ENCODE measurements around the gene MUC13. TPM values are rescaled to one million over a fixed set of nuclear protein-coding genes. Genes with fewer than 3 reads are reported as not detected.

MUC13 gene, protein sequence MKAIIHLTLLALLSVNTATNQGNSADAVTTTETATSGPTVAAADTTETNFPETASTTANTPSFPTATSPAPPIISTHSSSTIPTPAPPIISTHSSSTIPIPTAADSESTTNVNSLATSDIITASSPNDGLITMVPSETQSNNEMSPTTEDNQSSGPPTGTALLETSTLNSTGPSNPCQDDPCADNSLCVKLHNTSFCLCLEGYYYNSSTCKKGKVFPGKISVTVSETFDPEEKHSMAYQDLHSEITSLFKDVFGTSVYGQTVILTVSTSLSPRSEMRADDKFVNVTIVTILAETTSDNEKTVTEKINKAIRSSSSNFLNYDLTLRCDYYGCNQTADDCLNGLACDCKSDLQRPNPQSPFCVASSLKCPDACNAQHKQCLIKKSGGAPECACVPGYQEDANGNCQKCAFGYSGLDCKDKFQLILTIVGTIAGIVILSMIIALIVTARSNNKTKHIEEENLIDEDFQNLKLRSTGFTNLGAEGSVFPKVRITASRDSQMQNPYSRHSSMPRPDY
- not detected in 2 replicates for total RNA-seq

DNA sequence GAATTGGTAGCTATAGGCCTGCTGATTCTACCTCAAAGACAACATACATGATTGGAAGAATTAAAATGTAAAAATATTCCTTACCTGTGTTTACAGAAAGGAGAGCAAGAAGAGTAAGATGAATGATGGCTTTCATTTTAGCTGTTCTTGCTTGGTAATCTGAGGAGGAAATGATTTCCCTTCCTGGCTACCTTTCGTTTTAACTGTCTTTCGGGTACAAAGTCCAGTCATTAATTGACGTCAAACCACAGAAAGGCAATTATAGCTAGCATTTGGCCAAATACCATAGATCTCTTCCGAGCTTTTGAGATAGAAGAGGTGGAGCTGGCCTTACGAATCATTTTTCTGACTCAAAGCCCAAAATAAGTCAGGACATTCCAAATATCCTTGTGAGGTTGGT is at the start of gene MUC13:
TSS of gene MUC13 (minus strand) at position 175 of the 400 bp plus-strand sequence. CDS start at position 136, 39 bp downstream.
- H3K4me1 ChIP-seq (ENCODE audit: insufficient read depth, low read length), result no peaks in the 10 kb centered on the region
- no peaks in the 10 kb centered on the region for H4K20me1 ChIP-seq (ENCODE audit: insufficient read depth, low read length)
- H3K4me2 ChIP-seq (ENCODE audit: insufficient read depth, low read length), result no peak within 1 kb of the TSS
- H3K79me2 ChIP-seq (ENCODE audit: insufficient read depth, low read length), result no peaks in the 10 kb centered on the region
- H3K27me3 ChIP-seq (ENCODE audit: insufficient read depth, low read length), result peaks cover under 1% of the 10 kb centered on the region
- no peak for DNase-seq (ENCODE audit: insufficient read length, low spot score, missing footprints)
- H3K4me3 ChIP-seq (ENCODE audit: insufficient read depth, low read length), result no peak within 1 kb of the TSS
- H2AFZ ChIP-seq (ENCODE audit: low read length), result peak within 1 kb of the TSS; percentile 14
- no peaks in the 10 kb centered on the region for H3K36me3 ChIP-seq (ENCODE audit: insufficient read depth, low read length)
- no peaks in the 10 kb centered on the region for H3K9me3 ChIP-seq (ENCODE audit: low read depth, low read length)
- TF ChIP-seq, protein P1, sequence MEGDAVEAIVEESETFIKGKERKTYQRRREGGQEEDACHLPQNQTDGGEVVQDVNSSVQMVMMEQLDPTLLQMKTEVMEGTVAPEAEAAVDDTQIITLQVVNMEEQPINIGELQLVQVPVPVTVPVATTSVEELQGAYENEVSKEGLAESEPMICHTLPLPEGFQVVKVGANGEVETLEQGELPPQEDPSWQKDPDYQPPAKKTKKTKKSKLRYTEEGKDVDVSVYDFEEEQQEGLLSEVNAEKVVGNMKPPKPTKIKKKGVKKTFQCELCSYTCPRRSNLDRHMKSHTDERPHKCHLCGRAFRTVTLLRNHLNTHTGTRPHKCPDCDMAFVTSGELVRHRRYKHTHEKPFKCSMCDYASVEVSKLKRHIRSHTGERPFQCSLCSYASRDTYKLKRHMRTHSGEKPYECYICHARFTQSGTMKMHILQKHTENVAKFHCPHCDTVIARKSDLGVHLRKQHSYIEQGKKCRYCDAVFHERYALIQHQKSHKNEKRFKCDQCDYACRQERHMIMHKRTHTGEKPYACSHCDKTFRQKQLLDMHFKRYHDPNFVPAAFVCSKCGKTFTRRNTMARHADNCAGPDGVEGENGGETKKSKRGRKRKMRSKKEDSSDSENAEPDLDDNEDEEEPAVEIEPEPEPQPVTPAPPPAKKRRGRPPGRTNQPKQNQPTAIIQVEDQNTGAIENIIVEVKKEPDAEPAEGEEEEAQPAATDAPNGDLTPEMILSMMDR (IDR thresholded peaks at IDR 0.05; ENCODE audit: extremely low read depth, low read depth, low read length), result no peak
- H3K27ac ChIP-seq (ENCODE audit: low read depth, low read length), result no peak within 1 kb of the TSS

DNA sequence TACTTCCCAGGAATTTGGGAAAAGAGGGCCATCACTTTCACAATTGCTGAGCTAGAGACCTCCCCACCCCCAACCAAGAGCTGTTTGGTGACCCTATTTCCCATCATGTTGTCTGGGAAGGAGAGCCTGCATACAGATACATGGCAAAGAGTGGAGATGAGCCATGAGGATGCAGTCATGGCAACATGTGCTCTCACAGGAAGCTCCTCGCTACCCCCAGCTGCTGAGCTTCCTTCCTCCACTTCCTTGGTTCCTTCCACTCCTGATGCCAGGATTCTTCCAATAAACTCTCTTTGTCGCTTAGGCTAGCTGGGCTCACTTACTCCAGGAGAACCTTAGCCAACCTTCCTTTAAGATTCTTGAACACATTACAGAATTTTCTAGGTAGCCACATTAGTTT is 48.3 kb upstream of the MUC13 start:
- Histone ChIP-seq H3K79me2 (ENCODE audit: insufficient read depth, low read length) (no peaks in the 10 kb centered on the region), H3K4me2 (ENCODE audit: insufficient read depth, low read length) (no peak overlapping the region)

DNA sequence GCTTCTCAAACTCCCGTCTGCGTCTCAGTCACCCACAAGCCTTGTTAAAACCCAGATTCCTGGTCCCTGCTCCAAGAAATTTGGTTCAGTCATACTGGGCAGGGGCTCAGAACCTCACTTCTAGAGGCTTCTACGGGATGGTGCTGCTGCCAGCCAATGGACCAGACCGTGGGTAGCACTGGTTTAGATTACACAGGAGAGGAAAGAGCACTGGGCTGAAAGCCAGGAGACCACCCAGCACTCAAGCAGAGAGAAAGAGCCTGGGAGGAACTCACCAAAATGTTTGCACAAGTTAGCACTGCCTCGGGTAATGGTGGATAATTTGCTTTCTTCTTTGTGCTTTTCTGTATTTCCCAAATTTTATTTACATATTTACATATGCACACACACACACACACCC is 46.9 kb upstream of the MUC13 start:
- Histone ChIP-seq H2AFZ (ENCODE audit: low read length) (no peak overlapping the region), H3K27me3 (ENCODE audit: insufficient read depth, low read length) (no peaks in the 10 kb centered on the region), H3K4me1 (ENCODE audit: insufficient read depth, low read length) (peaks cover 18% of the 10 kb centered on the region), H3K9me3 (ENCODE audit: low read depth, low read length) (no peaks in the 10 kb centered on the region), H3K27ac (ENCODE audit: low read depth, low read length) (no peak overlapping the region), H3K4me2 (ENCODE audit: insufficient read depth, low read length) (no peak overlapping the region), H3K4me3 (ENCODE audit: insufficient read depth, low read length) (no peak overlapping the region), H4K20me1 (ENCODE audit: insufficient read depth, low read length) (peaks cover 8% of the 10 kb centered on the region), H3K36me3 (ENCODE audit: insufficient read depth, low read length) (peaks cover 67% of the 10 kb centered on the region), H3K79me2 (ENCODE audit: insufficient read depth, low read length) (no peaks in the 10 kb centered on the region)
- DNase-seq (ENCODE audit: insufficient read length, low spot score, missing footprints), result no peak
- TF ChIP-seq, protein P1 (IDR thresholded peaks at IDR 0.05; ENCODE audit: extremely low read depth, low read depth, low read length), result no peak

More for the DNA sequence above, 48.3 kb upstream of the MUC13 start:
- peaks cover 23% of the 10 kb centered on the region for H3K4me1 ChIP-seq (ENCODE audit: insufficient read depth, low read length)
- no peaks in the 10 kb centered on the region for H3K27me3 ChIP-seq (ENCODE audit: insufficient read depth, low read length)
- no peaks in the 10 kb centered on the region for H3K9me3 ChIP-seq (ENCODE audit: low read depth, low read length)
- no peak overlapping the region for H3K4me3 ChIP-seq (ENCODE audit: insufficient read depth, low read length)
- H3K27ac ChIP-seq (ENCODE audit: low read depth, low read length), result no peak overlapping the region
- peaks cover 16% of the 10 kb centered on the region for H4K20me1 ChIP-seq (ENCODE audit: insufficient read depth, low read length)
- no peak for DNase-seq (ENCODE audit: insufficient read length, low spot score, missing footprints)
- TF ChIP-seq, protein P1 (IDR thresholded peaks at IDR 0.05; ENCODE audit: extremely low read depth, low read depth, low read length), result no peak
- peaks cover 60% of the 10 kb centered on the region for H3K36me3 ChIP-seq (ENCODE audit: insufficient read depth, low read length)
- no peak overlapping the region for H2AFZ ChIP-seq (ENCODE audit: low read length)

DNA sequence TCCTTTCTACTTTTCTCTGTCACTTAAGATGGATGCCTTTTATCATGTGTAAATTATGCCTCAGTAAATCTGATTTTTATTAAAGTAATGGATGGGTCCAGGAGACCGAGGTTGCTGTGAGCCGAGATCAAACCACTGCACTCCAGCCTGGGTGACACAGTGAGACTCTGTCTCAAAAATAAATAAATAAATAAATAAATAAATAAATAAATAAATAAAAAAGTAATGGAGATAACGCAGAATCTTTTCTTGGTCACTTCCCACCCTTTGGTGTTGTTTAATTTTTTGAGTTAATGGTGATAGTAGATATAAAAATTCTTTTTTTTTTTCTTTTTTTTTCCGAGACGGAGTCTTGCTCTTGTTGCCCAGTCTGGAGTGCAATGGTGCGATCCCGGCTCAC is 44.1 kb upstream of the MUC13 start:
- TF ChIP-seq, protein P1 (IDR thresholded peaks at IDR 0.05; ENCODE audit: extremely low read depth, low read depth, low read length), result no peak
- H3K27me3 ChIP-seq (ENCODE audit: insufficient read depth, low read length), result no peaks in the 10 kb centered on the region
- DNase-seq (ENCODE audit: insufficient read length, low spot score, missing footprints), result no peak
- no peaks in the 10 kb centered on the region for H3K79me2 ChIP-seq (ENCODE audit: insufficient read depth, low read length)
- H3K4me1 ChIP-seq (ENCODE audit: insufficient read depth, low read length), result no peaks in the 10 kb centered on the region
- H3K36me3 ChIP-seq (ENCODE audit: insufficient read depth, low read length), result peaks cover 76% of the 10 kb centered on the region
- H3K27ac ChIP-seq (ENCODE audit: low read depth, low read length), result no peak overlapping the region
- no peak overlapping the region for H3K4me2 ChIP-seq (ENCODE audit: insufficient read depth, low read length)
- no peak overlapping the region for H3K4me3 ChIP-seq (ENCODE audit: insufficient read depth, low read length)
- H2AFZ ChIP-seq (ENCODE audit: low read length), result no peak overlapping the region
- no peaks in the 10 kb centered on the region for H3K9me3 ChIP-seq (ENCODE audit: low read depth, low read length)
- H4K20me1 ChIP-seq (ENCODE audit: insufficient read depth, low read length), result peaks cover 7% of the 10 kb centered on the region
